Activated T-cell treated with anti-CD3 and anti-CD28 coated beads for 24 hours (primary cell): Measurements from ENCODE around the gene SRSF12.
"Not testable (repeated sequence)": the region's sequence is repeated elsewhere in the genome, so short reads cannot be mapped to it uniquely, and the experiment has no call there.

Source experiments
- DNase-seq: peaks from one replicate; pipeline ENCODE4 v3.0.0-alpha.2; 2020; ENCODE audit warnings: low read depth

The SRSF12 gene

GRCh38 chr6:89071036-89071435, 46.8 kb downstream of the SRSF12 start:
- DNase-seq, result no peak

DNA sequence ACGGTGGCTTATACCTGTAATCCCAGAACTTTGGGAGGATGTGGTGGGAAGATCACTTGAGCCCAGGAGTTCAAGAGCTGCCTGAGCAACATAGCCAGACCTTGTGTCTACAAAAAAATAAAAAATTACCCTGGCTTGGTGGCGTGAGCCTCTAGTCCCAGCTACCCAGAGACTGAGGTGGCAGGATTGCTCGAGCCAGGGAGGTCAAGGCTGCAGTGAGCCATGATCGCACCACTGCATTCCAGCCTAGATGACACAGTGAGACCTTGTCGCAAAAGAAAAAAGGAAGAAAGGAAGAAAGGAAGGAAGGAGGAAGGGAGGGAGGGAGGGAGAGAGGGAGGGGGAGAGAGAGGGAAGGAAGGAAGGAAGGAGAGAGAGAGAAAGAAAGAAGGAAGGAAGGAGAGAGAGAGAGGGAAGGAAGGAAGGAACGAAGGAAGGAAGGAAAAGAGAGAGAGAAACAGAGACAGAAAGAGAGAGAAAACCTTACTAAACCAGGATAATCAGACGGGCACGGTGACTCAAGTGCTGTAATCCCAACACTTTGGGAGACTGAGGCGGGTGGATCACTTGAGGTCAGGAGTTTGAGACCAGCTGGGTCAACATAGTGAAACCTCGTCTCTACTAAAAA, 48.2 kb downstream of the SRSF12 start:
- DNase-seq, result no peak

DNA sequence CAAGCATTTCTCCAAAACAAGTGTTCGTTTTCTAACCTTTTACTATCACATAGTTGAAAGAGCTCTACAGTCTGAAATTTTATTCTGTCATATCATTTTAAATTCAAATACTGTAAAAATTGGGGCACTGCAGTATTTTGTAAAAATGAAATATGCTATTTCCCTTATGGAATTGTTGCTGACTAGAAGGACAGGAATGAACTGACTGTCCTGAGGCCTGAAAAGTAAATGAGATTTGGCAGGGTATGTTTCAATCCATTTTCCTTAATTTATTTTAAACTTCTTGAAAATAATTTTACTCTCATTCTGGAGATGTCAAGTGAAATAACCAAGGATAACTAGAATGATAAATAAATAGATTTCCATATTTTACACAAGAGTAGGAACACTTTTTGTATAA, 49.2 kb downstream of the SRSF12 start:
- DNase-seq, result no peak

DNA sequence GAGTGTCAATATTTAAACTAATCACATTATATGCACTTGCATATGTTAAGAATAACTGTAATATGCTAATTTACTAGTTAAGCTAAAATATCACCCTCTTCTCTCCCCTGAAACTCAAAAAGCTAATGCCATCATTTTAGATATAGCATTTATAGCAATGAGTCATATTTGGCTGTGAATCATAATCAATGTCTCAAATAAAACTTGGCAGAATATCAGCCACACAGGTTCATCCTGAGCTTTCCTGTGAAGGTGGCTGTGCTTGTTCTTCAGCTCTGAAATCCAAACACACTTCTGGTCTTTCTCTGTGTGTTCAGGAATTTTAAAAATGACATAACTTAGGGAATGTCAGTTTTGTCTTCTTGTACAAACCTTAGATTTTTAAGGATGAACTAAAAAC, 50.1 kb downstream of the SRSF12 start:
- no peak for DNase-seq

- DNase-seq, result no peak
These were observed 50.8 kb downstream of the SRSF12 start for GRCh38 chr6:89066940-89067646.

GRCh38 chr6:89066121-89066520, 51.8 kb downstream of the SRSF12 start:
- not testable (repeated sequence) for DNase-seq

GRCh38 chr6:89064931-89065330, 52.9 kb downstream of the SRSF12 start:
- DNase-seq, result not testable (repeated sequence)

DNA sequence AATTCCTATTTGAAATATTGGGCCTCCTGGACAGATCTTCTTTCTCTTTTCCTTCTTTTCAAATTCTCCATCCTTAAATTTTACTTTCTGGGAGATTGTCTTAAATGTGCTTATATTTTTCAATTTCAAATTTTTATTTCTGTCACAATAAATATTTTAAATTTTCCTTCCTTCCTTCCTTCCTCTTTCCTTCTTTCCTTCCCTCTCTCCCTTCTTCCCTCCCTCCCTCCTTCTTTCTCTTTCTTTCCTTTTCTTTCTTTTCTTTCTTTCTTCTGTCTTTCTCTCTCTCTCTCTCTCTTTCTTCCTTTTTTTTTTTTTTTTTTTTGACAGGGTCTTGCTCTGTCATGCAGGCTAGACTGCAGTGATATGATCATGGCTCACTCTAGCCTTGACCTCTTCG, 54.0 kb downstream of the SRSF12 start:
- DNase-seq, result no peak

DNA sequence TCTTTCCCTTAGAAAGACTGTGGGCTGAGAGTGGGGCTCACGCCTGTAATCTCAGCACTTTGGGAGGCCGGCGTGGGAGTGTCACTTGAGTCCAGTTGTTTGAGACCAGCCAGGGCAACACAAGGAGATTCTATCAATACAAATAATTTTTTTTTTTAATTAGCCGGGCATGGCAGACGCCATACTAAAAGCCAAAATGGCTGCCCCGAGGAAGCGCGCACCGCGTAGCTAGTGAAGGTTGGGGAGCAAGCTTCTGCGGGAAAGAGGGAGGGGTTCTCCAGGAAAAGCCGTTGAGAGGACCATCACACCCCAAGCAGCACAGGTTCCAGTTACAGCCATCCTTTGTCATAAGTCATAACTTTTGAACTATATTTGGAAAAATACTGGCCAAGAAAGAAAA, 58.6 kb downstream of the SRSF12 start:
- no peak for DNase-seq

GRCh38 chr6:89058627-89059026, 59.2 kb downstream of the SRSF12 start:
- no peak for DNase-seq

DNA sequence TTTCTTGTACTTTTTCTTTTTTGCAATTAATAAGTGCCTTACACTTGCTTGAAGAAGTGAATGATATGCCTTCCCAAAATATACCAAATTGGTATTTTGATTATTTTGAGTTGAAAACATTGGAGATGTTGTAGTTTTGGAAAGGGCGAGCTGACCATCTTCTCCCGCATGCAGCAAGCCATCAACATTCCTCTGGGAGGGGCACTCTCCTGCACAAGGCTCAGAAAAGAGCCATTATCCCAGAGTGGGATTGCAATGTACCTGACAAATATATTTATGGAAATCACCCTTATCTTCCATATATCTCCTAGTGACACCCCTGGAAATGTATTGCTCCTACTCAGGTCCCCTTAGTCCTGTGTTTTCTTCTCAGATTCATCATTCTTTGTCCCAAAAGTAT, 60.1 kb downstream of the SRSF12 start:
- DNase-seq, result no peak

DNA sequence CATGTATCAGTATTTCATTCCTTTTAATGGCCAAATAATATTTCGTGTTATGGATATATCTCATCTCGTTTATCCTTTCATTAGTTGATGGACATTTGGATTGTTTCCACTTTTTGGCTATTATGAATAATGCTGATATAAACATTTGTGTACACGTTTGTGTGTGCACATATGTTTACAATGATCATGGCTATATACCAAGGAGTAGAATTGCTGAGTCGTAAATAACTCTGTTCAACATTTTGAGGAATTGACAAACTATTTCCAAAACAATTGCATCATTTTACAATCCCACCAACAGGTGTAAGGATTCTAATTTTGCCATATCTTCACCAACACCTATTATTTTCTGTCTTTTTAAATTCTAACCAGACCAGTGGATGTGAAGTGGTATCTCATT, 63.7 kb downstream of the SRSF12 start:
- no peak for DNase-seq

GRCh38 chr6:89051676-89052075, 66.2 kb downstream of the SRSF12 start:
- no peak for DNase-seq

- no peak for DNase-seq
These were observed 67.2 kb downstream of the SRSF12 start for GRCh38 chr6:89050697-89051096.

DNA sequence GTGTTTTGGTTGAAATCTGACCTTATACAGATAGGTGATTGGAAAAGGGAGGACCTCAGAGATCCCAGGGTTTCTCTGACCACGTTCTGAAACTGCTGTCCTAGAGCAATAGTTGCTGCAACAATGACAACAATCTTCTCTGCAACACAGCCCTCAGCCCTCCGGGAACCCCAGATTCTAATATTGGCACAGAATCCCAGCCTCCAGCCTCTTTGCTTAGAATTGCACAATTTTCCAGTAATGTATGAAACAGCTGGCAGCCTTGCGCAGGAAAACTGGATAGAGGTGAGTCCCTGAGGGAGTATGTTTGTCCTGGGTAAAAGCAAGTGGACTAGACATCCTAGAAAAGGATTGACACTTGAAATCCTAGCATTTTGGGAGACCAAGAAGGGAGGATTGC, 67.7 kb downstream of the SRSF12 start:
- no peak for DNase-seq

DNA sequence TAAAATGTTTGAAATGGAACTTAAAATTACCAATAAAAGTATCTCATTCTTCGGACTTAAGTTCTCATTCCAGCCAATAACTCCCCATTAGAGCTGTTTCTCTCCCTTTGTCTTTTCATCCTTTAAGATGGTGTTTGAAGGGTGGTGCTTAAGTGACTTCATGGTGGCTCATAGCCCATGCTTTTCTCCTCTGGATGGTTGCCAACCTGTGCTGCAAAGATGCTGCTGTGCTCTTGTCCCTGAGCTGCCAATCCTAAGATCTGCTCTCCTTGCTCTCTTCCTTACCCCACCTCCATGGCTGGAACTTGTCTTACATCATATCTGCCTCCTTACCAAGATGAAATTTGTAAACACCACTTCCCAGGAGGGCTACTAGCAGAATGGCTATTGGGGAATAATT, 68.9 kb downstream of the SRSF12 start:
- DNase-seq, result no peak

- DNase-seq, result no peak
These were observed 69.5 kb downstream of the SRSF12 start for GRCh38 chr6:89048288-89048923.

DNA sequence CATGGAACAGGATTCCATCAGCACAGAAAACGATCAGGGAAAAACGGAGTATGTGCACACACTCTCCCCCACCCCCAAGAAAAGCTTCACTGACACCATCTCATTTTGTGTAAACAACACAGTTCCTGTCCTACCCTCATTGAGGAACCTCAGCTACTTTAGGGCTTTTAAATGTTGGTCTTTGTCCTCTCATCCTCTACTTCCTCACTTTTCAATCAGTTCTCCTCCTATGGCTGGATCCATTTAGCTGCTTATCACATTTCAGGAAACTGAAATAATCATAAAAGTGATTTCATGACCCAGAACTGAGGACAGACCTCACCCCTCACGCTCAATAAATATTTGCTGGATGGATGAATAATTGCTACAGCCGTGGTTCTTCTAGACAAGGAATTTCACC, 70.4 kb downstream of the SRSF12 start:
- no peak for DNase-seq
